Stimulated activated CD4-positive, alpha-beta T cell treated with anti-CD3 and anti-CD28 coated beads, Interleukin-4, amount 100 ng/mL, for 1 hour (primary cell): ENCODE measurements around the gene MYOD1.
A peak's percentile ranks its signal among the peaks of the same experiment; 100 is the strongest.

Source experiments
- DNase-seq: peaks from one replicate; pipeline ENCODE4 v3.0.0-alpha.2; 2020

Gene MYOD1

DNA sequence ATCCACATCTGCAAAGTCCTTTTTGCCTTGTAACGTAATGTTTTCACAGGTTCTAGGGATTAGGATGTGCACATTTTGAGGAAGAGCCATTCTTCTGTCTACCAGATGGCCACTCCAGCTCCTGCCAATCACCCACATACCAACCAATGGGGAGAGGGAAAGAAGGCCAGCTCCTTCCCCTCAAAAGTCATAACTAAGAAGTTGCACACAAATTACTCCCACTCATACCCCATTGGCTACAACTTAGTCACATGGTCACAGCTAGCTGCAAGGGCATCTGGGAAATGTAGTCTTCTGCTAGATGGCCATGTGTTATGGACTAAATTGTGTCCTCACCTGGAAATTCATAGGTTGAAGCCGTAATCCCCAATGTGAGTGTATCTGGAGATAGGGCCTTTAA is 15.4 kb upstream of the MYOD1 start:
- DNase-seq = no peak

DNA sequence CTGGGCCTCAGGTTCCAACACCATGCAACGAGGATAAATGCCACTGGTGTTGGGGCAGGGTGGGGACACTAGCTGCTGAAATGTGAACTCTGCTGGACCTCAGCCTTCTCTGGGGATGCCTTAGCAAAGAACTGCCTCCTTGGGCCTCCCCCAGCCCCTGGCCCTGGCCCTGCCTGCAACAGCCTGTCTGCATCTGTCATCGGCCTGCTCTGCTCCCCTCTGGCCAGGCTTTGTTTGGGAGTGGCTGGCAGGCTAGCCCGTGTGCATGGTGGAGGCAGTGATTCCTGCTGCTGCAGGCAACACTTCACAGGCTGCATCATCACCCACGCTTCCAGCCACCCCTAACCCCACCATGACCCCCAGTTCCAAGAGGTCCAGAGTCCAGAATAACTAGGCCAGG is 11.5 kb upstream of the MYOD1 start:
- DNase-seq = no peak

DNA sequence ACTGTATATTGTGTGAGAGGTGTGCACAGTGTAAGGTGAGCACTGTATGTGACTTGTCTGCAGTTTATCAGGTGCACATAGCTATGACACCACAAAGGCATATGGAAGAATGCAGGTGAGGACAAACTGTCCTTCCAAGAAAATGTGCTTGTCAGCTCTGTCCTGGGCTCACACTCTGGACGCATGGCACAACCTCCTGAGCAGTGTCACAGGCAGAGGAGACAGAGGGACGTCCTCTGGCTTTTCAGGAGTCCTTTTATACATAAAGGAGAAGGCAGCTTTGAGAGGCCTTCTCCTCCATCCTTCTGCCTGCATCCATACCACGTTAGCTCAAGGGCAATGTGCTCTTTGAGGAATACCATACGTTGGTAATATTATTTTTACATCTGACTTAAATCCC is 7.5 kb upstream of the MYOD1 start:
- DNase-seq = no peak

DNA sequence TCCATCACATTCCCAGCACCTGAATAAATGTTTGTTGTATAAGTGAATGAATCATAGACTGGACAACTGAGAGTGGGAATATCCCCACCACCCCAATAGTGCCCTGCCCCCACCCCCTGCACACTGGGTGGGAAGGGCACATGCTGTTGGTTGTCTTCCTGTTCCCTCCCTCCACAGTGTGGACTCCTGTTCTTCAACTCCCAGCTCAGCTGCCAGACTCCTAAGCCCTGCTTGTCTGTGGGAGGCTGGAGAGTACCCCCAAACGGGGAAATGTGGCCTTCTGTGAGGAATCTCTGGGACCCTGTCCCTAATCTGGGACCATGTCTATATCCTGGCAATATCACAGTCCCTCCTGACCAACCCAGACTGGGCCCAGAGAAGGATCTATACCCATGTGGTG is 5.5 kb upstream of the MYOD1 start:
- DNase-seq = no peak

DNA sequence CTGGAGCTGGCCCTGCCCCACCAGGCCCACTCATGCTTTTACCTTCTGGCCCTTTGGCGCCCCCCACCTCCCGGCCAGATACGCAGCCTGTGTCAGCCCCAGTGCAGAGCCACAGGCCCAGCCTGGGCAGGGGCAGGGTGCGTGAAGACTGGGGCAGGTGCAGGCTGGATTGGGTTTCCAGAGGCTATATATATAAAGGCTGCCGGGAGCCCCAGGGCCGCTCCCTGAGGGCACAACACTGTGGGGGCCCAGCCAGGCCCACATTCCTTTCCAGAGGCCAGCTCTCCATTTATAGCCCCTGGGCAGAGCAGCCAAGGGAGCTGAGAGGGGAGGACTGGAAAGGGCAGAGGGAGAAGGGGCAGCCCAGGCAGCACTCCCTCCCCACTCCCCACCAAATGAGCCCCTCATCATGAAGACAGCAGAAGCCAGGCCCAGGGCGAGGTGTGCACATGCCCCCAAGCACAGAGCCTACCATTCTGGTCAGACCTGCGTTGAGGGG is 5.0 kb upstream of the MYOD1 start:
- no peak for DNase-seq

DNA sequence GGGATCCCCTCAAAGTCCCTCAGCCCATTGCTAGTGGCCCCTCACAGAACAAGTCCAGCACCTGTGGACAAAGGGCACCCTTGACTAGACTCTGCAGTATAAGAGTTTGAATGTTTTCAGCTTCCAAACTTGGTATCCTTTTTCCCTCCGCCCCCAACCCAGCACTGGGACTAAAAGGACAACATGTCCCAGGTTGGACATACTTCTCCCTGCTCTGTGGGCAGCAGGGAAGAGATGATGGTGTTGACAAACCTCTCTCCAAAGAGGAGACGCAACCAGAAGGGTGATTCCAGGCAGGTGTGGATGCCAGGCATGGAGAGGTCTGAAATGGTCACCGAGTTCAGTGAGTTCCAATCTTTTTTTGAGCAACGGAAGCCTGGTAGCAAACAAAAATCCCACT is 4.5 kb upstream of the MYOD1 start:
- DNase-seq = no peak

DNA sequence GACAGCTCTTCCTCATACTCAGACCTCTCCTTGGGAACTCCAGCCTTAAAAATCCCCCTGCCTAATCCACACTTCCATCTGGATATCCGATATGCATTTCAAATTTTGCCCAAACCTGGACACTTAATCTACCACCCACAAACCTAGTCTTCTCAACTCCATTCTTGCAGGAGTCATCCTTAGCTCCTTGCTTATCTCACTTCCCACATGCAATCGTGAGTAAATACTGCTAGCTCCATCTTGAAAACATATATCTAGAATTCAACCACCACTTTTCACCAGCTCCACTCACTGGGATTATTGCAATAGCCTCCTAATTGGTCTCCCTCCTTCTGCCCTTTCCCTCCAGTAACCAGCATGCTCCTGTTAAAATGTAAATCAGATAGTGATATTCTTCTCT is 2.6 kb upstream of the MYOD1 start:
- no peak for DNase-seq

DNA sequence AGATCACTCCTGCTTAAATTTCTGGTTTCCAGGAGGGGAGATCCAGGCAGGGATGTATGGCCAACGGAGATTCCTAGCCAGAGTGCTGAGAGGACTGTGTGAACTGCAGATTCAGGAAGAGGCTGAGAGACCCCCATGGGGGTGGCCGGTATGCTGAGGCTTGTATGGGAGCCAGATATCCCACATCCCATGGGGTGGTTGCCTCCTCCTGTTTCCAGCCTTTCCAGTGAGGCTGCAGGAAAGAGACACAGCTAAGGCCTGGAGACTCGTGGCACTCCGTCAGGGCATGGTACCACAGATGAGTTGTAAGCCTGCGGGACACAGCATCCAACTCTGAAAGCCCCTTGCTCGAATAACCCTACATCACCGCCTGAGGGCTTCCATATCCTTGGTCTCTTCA is 1.4 kb upstream of the MYOD1 start:
- DNase-seq = no peak

DNA sequence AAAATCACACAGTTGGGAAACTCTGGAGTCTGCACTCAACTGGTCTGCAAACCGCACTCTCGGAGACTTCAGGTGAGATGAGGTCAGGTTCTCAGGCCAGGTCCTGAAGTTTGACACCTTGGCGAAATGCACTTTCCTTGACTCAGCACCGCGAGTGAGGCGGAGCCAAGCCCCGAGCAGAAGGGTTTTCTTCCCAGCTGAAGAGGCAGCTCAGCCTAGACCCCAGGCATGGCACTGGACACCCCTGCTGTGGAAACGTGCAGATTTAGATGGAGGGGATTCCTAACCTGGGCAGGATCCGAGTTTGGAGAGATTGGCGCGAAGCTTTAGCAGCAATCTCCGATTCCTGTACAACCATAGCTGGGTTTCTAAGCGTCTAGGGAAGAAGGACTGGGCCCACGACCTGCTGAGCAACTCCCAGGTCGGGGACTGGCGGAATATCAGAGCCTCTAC is 835 bp upstream of the MYOD1 start:
- no peak for DNase-seq

DNA sequence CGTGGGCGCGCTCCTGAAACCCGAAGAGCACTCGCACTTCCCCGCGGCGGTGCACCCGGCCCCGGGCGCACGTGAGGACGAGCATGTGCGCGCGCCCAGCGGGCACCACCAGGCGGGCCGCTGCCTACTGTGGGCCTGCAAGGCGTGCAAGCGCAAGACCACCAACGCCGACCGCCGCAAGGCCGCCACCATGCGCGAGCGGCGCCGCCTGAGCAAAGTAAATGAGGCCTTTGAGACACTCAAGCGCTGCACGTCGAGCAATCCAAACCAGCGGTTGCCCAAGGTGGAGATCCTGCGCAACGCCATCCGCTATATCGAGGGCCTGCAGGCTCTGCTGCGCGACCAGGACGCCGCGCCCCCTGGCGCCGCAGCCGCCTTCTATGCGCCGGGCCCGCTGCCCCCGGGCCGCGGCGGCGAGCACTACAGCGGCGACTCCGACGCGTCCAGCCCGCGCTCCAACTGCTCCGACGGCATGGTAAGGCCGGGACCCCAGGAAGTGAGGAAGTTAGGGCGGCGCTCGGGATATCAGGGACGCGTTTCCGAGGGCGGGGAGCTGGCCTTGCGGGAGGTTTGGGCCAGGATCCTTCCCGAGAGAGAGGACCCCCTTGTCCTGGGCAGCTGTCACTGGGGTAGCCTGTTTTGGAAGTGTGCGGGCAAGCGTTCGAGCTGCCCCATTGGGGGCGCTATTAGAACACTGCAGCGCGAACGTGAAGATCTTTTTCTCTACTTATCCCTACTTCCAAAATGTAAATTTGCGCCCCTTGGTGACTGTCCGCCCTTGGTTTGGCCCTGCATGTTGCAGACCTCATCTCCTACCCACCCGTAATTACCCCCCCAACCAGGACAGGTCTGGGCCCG is 796 bp downstream of the MYOD1 start:
- no peak for DNase-seq

DNA sequence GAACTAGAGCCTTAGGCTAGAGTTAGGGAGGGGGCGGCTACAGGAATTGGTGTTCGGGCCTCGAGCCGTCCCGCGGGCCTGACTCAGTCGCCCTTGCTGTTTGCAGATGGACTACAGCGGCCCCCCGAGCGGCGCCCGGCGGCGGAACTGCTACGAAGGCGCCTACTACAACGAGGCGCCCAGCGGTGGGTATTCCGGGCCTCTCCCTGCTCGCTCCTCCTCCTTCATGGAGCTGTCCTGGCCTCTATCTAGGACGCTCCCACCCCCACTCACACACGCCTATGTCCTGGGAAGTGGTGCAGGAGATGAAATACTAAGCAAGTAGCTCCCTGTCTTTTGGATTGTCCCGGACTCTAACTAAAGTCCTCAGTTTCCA is 1.4 kb downstream of the MYOD1 start:
- DNase-seq = no peak

DNA sequence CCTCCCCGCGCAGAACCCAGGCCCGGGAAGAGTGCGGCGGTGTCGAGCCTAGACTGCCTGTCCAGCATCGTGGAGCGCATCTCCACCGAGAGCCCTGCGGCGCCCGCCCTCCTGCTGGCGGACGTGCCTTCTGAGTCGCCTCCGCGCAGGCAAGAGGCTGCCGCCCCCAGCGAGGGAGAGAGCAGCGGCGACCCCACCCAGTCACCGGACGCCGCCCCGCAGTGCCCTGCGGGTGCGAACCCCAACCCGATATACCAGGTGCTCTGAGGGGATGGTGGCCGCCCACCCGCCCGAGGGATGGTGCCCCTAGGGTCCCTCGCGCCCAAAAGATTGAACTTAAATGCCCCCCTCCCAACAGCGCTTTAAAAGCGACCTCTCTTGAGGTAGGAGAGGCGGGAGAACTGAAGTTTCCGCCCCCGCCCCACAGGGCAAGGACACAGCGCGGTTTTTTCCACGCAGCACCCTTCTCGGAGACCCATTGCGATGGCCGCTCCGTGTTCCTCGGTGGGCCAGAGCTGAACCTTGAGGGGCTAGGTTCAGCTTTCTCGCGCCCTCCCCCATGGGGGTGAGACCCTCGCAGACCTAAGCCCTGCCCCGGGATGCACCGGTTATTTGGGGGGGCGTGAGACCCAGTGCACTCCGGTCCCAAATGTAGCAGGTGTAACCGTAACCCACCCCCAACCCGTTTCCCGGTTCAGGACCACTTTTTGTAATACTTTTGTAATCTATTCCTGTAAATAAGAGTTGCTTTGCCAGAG is 2.0 kb downstream of the MYOD1 start:
- no peak for DNase-seq

DNA sequence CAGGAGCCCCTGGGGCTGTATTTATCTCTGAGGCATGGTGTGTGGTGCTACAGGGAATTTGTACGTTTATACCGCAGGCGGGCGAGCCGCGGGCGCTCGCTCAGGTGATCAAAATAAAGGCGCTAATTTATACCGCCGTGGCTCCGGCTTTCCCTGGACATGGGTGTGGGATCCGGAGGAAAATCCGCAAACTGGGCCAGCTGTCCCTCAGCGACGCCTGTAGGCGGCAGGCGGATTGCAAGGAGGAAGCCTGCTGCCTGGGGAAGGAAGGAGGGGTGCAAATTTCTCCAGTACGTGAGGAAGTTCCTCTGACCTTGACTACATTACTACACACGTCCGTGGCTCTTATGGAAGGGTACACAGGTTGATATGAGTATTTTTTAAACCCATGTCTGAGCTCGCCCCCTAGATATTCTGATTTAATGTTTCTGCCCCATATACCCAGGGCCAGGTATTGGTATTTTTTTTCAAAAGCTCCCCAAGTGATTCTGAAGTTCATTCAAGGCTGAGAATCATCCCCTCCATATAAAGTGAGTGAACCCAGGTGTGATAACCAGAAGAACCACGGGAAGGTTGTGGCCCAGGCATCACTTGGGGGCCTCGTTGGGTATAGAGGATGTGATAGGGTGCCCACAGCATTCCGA is 2.8 kb downstream of the MYOD1 start:
- no peak for DNase-seq

DNA sequence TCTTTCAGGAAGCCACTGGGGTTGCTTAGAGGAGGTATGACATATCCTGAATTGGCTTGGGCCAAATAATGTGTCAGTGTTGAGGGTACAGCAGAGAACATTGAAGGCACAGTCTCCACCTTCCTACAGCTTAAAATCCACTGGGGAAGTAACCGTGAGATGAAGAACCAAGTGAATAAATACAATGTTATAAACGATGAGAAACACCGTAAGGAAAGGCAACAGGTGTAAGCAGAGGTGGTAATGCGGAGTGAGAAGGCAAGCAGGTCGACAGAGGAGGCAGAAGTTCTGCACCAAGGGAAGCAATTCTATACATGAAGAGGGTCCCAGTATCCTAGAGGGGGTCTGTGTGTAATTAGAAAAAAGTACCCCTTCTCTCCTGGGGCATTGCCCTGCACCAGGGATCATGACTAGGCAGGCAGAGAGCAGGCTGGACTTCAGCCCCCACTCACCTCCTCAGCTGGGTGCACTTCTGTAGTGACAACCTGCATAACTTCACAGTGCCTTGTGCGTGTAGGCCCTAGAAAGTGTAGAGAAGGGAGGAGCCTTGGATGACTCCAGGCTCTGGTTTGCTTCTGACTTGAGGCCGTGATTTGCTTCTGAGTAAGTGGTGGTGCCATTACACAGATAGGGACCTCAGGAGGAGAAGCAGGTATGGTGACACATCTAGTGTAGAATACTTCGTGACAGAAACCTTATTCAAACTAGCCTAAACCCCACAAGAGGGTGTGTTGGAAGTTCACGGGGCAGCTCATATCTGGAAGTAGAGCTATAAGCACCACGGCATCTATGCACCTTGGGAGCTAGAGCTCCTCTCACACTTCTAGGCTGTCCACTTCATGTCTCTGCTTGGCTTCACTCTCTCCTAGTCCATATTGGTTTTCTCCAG is 4.9 kb downstream of the MYOD1 start:
- no peak for DNase-seq

DNA sequence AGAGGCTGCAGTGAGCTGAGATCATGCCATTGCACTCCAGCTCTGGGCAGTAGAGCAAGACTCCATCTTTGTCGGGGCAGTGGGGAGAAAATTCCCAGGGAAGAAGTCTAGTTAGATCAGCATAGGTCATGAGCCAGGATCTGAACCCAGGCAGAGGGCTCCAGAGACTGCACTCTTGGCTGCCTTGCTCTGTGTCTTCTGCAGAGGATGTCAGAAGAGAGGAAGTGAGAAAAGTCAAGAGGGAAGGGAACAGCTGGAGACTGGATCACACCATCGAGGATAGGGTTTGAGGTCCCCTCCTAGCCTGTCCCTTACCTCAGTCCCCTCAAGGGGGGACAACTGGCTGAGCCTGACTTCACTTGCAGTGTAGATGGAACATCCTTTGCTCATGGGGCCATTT is 5.8 kb downstream of the MYOD1 start:
- DNase-seq = no peak

DNA sequence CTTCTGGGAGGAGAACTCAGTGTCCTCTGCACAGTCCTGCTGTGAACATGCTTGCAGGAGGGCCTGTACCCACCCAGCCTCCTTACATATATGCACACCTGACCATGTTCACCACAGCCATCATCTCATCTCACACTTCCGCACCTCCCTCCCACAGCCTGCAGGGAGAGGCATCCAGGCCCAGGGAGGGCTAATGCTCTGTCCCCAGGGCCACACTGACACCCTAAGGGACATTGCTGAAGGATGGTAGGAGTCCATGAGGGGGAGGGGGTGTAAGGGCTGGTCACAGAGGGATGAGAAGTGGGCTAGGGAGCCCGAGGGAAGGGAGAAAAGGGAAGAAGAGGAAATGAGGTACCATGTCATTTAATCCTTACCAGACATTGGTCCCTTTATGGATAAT is 10.8 kb downstream of the MYOD1 start:
- no peak for DNase-seq

DNA sequence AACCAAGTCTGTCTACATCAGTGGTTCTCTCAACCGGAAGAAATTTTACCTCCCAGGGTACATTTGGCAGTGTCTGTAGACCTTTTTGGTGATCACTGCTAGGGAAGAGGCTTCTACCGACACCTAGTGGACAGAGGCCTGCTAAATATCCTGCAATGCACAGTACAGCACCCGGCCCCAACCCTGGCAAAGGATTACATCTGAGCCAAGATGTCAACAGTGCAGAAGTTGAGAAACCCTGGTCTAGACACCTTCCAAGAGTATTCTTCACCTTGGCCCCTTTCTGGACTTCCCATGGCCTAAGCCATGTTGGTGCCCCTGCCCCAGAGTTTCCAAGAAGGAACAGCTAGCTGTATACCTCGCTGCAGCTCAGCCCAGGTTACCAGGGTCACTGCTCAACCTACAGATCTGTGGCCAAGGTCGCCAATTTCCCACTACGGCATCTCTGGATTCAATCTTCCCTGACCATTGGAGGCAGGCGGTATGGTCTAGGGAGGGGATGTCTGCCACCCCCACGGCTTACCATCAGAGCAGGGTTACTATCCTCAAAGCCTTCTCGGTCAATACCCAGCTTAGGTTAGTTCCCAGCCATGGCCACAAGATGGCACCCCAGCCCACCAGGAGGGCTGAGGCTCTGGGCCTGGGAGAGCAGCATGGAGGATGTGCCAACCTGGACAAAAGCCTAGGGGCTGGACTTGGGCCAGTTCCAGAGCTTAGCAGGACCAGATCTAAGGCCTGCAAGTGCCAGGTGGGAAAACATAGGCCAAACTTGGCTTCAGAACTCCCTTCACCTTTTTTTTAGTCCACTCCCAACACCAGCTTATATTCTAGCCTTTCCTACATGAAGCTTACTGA is 11.5 kb downstream of the MYOD1 start:
- peak; percentile 61 for DNase-seq

DNA sequence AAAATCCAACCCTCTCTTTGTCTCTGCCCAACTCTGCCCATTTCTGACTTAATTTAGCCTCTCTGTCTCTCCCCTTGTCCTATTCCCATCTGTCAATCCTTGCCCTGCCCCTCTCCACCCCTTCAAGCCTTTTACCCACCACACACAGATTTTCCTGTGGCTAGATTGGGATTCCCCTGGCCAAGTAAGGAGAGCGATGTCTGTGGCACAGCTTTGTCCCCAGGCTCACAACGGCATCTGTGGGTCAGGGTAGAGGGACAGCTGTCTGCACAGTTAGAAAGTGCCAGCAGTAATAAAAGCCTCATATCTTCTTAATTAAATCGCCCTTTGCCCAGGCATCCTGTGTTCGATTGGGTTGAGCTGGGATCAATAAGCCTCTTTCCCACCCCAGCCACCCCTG is 13.9 kb downstream of the MYOD1 start:
- no peak for DNase-seq

DNA sequence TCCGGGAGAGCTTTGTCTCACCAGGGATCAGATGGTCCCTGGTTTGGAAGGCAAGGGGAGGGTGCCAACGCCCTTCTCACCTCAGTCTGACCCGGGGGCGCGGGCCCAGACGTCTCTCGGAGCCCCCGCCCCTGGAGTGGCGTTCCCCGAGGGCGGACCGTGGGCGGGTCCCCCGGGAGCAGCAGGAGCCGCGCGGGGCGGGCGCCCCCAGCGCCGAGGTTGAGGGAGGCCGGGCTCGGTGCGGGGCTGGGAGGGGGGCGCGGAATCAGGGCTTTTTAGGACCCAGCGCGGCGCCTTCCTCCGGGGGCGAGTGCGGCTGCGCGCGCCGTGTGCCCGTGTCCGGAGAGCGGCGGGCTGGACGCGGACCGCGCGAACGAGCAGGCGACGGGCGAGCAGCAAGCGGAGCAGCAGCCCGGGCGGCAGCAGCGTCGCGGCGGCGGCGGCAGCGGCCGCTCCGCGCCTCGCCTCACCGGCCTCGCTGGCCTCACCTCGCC is 15.1 kb downstream of the MYOD1 start, which contains the start of gene KCNC1:
TSS of gene KCNC1 (plus strand) at position 364 of the 494 bp plus-strand sequence. CDS start 1,222 bp downstream, outside the sequence.
- DNase-seq = no peak

DNA sequence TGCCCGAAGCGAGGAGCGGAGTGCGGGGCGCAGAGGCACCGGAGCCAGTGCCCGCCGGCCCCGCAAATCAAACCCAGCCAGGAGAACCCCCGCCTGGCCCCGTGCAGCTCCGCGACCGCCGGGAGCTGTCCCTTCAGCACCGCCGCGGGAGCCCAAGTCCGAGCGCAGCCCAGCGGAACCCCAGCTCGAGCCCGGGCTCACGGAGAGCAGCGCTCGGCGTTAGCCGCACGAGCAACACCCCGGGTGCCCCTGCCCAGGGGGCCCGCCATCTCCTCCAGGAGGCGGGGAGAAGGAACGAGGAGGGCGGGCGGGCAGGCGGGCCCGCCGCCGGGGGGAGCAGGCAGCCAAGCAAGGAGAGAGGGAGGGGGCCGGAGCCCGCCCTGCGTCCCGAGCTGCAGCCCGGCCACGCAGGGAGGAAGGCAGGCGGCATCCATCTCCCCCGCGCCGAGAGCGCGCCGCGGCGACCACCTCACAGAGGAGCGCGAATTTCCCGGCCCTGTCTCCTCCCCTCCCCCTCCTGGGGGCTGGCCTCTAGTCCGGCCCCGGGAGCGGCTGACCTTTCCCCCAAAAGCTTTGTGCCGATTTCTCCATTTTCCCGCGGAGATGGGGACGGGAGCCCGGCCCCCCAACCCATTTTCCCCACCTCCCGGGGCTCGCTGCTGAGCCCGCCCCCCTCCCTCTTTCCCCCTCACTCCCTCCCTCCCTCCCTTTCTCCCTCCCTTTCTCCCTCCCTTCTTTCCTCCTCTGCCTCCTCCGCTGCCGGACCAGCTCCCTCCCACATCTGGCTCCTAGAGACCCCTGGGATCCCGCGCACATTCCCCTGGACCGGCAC is 15.8 kb downstream of the MYOD1 start:
- DNase-seq = peak; percentile 34
